GM06990 (cell line): ENCODE results near the gene RAB18.

ENCODE experiments used
- DNase-seq: peaks from one replicate; pipeline ENCODE4 v3.0.0-alpha.2; 2011; ENCODE audit not compliant: insufficient read length; ENCODE audit errors: extremely low read depth
- H3K27me3 ChIP-seq: replicated peaks from 2 replicates; pipeline ENCODE4 v1.6.0; 2011; ENCODE audit warnings: low read length; ENCODE audit not compliant: control insufficient read depth, insufficient read depth
- H3K36me3 ChIP-seq: 2 replicates; pipeline ENCODE4 v1.5.1; 2011; ENCODE audit warnings: low read length; ENCODE audit not compliant: control insufficient read depth, insufficient read depth
- H3K4me3 ChIP-seq: replicated peaks from 2 replicates; pipeline ENCODE4 v1.5.1; 2011; ENCODE audit warnings: low read depth, mild to moderate bottlenecking, control low read depth, low read length
- TF ChIP-seq, protein P1 (sequence below): IDR thresholded peaks from 2 replicates; pipeline ENCODE4 v1.5.1; 2011; ENCODE audit warnings: low read length, control low read depth, mild to moderate bottlenecking, inconsistent platforms; ENCODE audit not compliant: insufficient read depth, poor library complexity, severe bottlenecking

The RAB18 gene

DNA sequence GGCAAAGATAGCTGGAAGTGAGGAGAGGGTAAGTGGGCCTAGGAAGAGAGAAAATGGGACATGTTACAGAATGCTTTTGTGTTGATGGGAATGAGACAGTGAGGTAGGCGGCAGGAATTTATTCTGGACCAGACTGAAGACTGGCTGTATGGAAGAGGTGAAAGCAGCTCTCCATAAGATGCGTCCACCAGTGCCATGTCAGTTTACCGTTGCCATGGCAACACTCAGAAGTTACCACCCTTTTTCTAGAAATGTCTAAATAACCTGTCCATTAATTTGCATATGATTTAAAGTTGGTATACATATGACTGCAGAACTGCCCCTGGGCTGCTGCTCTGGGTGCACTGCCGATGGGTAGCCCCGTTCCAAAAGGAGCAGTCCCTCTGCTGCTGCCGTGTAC is 46.7 kb downstream of the RAB18 start:
- no peaks in the 10 kb centered on the region; the same call in 1 of the 2 replicates for H3K36me3 ChIP-seq
- H3K27me3 ChIP-seq = no peaks in the 10 kb centered on the region
- TF ChIP-seq, protein P1, sequence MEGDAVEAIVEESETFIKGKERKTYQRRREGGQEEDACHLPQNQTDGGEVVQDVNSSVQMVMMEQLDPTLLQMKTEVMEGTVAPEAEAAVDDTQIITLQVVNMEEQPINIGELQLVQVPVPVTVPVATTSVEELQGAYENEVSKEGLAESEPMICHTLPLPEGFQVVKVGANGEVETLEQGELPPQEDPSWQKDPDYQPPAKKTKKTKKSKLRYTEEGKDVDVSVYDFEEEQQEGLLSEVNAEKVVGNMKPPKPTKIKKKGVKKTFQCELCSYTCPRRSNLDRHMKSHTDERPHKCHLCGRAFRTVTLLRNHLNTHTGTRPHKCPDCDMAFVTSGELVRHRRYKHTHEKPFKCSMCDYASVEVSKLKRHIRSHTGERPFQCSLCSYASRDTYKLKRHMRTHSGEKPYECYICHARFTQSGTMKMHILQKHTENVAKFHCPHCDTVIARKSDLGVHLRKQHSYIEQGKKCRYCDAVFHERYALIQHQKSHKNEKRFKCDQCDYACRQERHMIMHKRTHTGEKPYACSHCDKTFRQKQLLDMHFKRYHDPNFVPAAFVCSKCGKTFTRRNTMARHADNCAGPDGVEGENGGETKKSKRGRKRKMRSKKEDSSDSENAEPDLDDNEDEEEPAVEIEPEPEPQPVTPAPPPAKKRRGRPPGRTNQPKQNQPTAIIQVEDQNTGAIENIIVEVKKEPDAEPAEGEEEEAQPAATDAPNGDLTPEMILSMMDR = no peak
- DNase-seq = no peak
- H3K4me3 ChIP-seq = no peak overlapping the region

DNA sequence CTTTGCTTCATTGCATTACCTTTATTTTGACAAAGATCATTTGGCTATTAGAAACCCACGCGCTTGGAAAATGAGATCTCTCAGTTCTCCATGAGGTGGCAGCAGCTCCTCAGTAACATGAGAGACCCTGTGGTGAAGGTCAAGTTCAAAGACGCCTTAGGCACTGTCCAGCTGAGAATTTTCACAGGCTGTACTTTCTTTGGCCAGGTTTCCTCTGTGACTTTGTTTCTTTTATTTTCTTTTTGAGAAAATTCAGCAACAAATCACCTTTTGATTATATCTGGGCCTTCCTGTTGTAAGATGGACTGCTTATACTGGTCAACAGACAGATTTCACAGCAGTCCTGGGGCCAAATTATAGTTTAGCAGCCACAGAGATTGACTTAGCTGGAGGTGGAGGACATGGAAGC is 54.5 kb downstream of the RAB18 start:
- no peaks in the 10 kb centered on the region for H3K27me3 ChIP-seq
- no peaks in the 10 kb centered on the region for H3K36me3 ChIP-seq
- no peak for DNase-seq
- H3K4me3 ChIP-seq = no peak overlapping the region
- TF ChIP-seq, protein P1 = peak; percentile 67

- no peaks in the 10 kb centered on the region for H3K36me3 ChIP-seq
- H3K27me3 ChIP-seq = no peaks in the 10 kb centered on the region
- TF ChIP-seq, protein P1 = no peak
- no peak overlapping the region for H3K4me3 ChIP-seq
- no peak for DNase-seq
Measured at GRCh38 chr10:27561334-27561733, 57.2 kb downstream of the RAB18 start.

DNA sequence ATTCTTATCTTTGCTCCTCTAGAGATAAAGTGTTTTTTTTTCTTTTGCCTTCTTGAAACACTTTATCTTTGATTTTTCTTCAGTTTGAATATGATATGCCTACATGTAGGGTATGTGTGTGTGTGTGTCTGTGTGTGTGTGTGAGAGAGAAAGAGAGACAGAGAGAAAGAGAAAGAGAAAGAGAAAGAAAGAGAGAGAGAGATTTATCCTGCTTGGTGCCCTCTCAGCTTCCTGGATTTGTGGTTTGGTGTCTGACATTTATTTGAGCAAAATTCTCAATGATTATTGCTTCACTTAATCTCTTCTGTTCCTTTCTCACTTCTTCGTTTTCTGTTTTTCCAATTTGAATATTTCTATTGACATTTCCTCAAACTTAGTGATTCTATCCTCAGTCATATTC is 60.3 kb downstream of the RAB18 start:
- no peaks in the 10 kb centered on the region for H3K36me3 ChIP-seq
- DNase-seq = no peak
- TF ChIP-seq, protein P1 = no peak
- no peak overlapping the region for H3K4me3 ChIP-seq
- no peaks in the 10 kb centered on the region for H3K27me3 ChIP-seq

- TF ChIP-seq, protein P1 = no peak
- no peak for DNase-seq
Measured at GRCh38 chr10:27564880-27565279, 60.8 kb downstream of the RAB18 start.

More at GRCh38 chr10:27564880-27565279, 60.8 kb downstream of the RAB18 start:
- no peak overlapping the region for H3K4me3 ChIP-seq
- no peaks in the 10 kb centered on the region for H3K27me3 ChIP-seq
- H3K36me3 ChIP-seq = no peaks in the 10 kb centered on the region
